ENCODE measurements around the gene PCBP3. TPM values are rescaled to one million over a fixed set of nuclear protein-coding genes. Genes with fewer than 3 reads are reported as not detected.

The PCBP3 gene
- total RNA-seq, 1 experiment from 2014 or later: 24.1 TPM

- no peak for DNase-seq (ENCODE audit: extremely low read depth, low read depth)
These were observed 292.1 kb downstream of the PCBP3 start for GRCh38 chr21:45935628-45936027.

GRCh38 chr21:45937721-45938452, 294.4 kb downstream of the PCBP3 start:
- DNase-seq (ENCODE audit: extremely low read depth, low read depth): no peak

- no peak for DNase-seq (ENCODE audit: extremely low read depth, low read depth)
These were observed 294.9 kb downstream of the PCBP3 start for GRCh38 chr21:45938453-45938755.

DNA sequence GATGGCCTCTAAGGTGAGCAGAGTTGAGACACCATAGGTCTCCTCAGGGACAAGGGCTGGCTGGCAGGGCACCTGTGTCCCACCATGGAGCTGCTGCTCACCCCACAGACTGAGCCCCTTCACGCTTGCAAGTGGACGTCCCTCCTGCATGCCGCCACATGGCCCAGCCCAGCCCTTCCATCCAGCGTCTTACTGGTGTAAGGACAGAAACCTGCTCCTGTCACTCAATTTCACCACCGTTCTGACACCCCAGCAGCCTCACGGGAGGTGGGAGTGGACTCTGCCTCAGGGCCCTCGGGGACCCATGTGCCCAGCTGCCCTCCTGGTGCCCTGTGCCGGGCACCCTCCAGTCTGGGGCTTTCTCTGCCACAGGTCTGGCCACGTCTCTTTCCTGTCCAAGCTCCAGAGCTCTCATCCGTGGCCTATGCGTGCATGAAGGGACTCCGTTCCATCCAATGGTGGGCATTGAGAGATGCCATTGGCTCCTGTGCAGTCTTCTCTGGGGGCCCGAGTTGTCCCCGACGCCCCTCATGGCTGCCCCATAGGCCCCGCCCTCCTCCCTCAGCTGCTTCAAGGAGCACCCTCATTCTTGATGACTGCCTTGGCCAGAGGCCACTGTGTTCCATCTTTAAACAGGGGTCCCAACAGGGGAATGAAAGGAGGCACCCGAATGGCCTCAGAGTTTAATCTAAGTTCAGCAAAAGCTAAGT, 295.4 kb downstream of the PCBP3 start:
- DNase-seq (ENCODE audit: extremely low read depth, low read depth): no peak

- DNase-seq (ENCODE audit: extremely low read depth, low read depth): no peak
These were observed 296.1 kb downstream of the PCBP3 start for GRCh38 chr21:45939521-45940045.

DNA sequence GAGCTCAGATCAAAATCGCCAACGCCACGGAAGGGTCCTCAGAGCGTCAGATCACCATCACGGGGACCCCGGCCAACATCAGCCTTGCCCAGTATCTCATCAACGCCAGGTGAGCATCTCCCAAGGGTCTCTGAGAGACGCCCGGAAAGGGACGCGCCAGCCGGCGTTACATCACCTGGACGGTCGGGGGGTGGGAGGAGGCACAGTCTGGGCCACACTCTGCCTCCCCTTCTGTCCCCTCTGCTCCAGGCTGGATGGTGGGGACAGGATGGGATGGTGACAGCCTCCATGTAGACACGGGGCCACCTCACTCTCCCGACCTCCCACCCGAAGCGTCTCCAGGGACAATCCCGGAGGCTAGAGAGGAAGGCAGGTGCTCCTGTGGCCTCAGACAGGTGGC, 296.6 kb downstream of the PCBP3 start:
- no peak for DNase-seq (ENCODE audit: extremely low read depth, low read depth)

GRCh38 chr21:45940621-45941337, 297.3 kb downstream of the PCBP3 start:
- no peak for DNase-seq (ENCODE audit: extremely low read depth, low read depth)

GRCh38 chr21:45941338-45941710, 297.8 kb downstream of the PCBP3 start:
- DNase-seq (ENCODE audit: extremely low read depth, low read depth): no peak

- DNase-seq (ENCODE audit: extremely low read depth, low read depth): no peak
These were observed 298.4 kb downstream of the PCBP3 start for GRCh38 chr21:45941717-45942546.

GRCh38 chr21:45942755-45943629, 299.5 kb downstream of the PCBP3 start:
- DNase-seq (ENCODE audit: extremely low read depth, low read depth): no peak

DNA sequence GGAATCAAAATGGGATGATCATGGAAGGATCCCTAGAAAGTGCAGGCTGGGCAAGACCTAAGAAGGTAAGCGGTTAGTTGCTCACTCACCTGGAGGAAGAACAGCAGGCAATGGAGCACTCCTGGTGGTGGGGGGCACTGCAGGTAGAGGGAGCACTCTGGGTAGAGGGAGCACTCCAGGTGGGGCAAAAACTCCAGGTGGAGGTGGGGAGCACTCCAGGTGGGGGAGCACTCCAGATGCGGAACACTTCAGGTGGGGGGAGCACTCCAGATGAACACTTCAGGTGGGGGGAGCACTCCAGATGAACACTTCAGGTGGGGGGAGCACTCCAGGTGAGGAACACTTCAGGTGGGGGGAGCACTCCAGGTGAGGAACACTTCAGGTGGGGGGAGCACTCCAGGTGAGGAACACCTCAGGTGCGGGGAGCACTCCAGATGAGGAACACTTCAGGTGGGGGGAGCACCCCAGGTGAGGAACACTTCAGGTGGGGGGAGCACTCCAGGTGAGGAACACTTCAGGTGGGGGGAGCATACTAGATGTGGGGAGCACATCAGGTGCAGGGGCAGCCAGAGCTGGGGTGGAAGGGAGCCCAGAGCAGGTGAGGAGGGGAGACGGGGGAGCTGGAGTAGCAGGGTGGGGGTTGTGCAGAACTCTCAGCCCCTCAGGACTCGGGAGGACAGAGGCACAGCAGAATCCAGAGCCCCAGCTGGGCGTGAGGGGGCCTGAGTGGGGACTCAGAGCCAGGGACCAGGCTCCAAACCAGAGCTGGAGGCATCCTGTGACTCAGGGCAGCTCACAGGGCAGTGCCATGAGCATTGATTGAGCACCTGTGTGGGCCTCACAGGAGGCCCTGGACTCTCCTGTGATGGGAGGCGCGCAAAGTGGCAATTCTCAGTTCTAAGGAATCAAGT, 300.4 kb downstream of the PCBP3 start:
- no peak for DNase-seq (ENCODE audit: extremely low read depth, low read depth)

DNA sequence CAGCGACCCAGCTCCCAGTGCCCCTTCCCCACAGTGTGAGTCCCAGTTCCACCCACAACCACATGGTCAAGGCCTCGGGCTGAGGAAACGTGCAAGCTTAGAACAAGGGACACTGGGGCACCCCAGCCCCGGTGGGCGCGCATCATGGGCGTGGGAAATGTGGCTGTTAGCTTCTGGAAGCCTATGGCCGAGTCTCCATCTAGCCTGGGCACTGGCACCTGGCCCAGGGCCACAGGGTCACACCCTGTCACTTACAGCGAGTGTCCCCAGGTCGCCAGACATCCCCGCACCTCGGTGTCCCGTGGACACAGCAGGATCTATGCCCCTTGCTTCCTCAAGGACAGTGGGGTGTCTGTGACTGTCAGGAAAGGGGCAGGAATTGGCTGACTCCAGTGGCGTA, 301.1 kb downstream of the PCBP3 start:
- DNase-seq (ENCODE audit: extremely low read depth, low read depth): no peak

DNA sequence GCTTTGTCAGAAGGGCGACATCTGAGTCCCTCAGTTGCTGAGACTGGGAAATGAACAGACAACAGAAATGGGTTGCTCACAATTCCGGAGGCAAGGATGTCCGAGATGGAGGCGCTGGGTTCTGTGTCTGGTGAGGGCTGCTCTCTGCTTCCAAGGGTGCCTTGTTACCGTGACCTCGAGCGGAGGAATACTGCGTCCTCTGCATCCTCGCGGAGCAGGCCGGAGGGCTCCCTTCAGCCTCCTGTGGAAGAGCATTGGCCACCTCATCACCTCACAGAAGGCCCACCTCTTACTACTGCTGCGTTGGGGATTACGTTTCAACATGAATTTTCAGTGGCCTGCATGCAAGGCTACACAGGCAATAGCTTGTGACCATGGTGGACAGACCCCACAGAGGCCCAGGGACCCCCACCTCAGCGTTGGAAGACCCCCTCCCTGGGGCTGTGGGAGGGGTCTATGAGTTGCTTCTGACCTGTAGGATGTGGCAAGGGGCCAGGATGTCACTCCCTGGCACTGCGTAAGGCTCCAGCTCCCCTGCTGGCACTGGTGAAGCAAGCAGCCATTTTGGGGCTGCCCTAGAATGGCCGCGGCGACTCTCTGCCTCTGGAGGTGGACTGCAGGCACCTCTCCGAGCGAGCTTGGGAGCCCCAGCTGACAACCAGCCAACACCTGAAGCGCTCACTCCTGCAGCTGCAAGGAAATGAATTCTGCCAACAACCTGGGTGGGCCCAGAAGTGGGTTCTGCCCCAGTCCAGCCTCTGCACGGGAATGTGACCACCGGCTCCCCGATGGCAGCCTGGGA, 301.7 kb downstream of the PCBP3 start:
- no peak for DNase-seq (ENCODE audit: extremely low read depth, low read depth)

- no peak for DNase-seq (ENCODE audit: extremely low read depth, low read depth)
These were observed 302.3 kb downstream of the PCBP3 start for GRCh38 chr21:45945868-45946210.

- no peak for DNase-seq (ENCODE audit: extremely low read depth, low read depth)
These were observed 303.8 kb downstream of the PCBP3 start for GRCh38 chr21:45947296-45947695.

- no peak for DNase-seq (ENCODE audit: extremely low read depth, low read depth)
These were observed 304.3 kb downstream of the PCBP3 start for GRCh38 chr21:45947716-45948255.

DNA sequence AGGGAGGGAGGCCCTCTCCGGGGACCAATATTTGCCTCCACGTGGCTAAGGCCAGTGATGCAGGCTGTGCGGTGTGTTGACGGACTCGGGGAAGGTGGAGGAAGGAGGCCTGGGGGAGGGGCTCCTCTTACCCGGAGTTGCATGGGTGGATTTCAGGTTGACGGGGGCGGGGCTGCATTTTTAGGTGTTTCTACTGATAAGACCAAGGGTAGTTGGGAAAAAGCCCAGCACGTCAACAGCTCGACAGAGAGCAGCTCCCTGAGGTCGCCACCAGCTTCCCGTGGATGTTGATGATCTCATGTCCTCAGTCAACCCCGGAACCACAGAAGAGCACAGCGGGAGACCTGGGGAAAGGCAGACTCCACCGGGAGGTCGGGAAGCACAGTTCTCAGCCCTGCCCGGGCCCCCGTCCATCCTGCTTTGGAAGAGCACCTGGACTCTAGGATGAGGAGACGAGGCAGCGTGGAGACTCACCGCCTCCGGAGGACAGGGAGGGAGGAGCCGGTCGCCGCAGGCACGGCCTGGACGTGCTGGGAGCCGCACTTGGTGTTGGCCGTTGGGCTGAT, 305.1 kb downstream of the PCBP3 start:
- DNase-seq (ENCODE audit: extremely low read depth, low read depth): no peak

All from NCI-H460 (cell line).